NCI-H82 (cell line): ENCODE measurements around the gene ZNF618.

Experiments
- DNase-seq: peaks from one replicate; lab custom pipeline; 2025; lab: John Stamatoyannopoulos, UW

Gene ZNF618

DNA sequence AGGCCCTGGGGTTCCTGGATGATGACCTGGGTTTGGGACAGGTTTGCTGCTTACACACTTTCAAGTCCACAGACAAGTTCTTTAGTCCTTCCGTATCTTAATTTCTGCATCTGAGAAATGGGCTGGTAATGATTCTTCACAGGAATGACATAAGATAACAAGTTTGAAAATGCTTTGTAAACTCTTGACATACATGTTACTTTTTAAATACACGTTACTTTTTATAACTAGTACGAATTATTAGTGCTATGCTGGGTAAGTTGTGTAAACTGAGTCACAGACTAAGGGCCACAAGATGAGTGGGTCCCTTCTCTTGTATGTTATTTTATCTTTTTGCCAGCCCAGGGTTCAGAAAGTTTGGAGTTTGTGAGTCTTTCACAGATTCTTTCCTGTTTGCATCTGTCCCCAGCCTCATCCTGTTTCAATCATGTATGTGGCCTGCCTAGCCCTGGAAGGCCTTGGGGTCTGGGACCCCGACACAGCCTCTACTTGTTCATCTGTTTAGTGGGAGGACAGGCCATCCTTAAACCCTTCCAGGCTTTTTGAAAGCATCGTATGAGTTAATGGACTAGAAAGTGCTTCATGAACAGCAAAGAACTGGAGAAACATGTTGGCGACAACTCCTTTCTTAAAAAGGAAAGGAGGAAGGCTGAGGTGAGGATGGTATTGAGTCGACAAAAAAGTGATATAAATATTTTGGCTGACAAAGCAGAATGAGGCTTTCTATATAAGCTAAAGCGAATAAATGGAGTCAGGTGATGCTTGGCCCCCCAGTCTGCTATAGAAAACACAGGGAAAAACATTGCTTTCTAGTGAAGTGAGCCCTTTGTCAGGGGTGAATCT lies 9.3 kb downstream of the ZNF618 start:
- DNase-seq, result no peak

DNA sequence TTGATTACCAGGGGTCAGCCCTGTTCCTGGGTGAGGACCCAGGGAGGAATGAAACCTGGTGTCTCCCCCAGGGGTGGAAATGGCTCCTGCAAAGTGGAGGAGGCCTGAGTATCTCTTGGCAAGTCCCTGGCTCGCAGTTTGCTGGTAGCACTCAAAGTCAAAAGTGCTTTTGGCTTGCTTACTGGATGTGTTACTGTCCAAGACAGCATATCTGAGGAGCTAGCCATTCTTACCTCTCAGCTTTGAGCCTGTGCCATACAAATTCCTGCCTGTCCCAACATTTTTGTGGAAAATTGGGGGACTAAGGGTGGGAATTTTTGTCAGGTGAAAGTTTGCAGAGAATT lies 9.9 kb downstream of the ZNF618 start:
- no peak for DNase-seq

DNA sequence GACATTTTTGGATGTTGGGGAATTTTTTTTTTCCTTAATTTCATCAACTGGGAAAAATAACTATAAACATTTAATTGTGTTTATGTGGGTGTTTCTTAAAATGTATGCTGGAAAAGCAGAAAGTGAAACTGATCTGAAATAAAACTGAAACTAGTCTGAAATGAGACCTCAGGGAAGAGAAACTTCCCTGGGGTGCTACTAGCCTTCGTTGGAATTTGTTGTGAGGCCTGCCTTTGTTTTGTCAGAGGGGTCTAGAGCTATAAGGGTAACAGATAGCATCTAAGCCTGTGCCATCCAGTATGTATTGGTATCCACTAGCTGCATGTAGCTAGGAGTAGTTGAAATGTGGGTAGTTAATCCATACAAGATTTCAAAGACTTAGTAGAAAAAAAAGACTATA lies 10.4 kb downstream of the ZNF618 start:
- no peak for DNase-seq

DNA sequence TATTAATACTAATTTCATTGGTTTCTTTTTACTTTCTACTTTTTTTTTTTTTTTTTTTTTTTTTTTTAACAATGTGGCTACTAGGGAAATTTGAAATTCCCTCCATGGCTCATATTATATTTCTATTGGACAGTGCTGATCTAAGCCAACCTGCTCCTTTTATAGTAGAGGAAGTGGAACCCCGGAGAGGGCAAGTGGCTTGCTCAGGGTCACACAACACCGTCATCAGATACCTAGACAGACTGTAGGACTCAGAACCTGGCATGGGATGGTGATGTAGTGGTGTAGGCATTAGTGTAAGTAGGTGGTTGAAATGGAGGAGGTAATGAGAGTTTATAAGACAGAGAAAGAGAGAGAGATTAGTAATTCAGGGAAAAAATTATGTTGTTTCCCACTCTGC lies 10.8 kb downstream of the ZNF618 start:
- DNase-seq, result no peak

DNA sequence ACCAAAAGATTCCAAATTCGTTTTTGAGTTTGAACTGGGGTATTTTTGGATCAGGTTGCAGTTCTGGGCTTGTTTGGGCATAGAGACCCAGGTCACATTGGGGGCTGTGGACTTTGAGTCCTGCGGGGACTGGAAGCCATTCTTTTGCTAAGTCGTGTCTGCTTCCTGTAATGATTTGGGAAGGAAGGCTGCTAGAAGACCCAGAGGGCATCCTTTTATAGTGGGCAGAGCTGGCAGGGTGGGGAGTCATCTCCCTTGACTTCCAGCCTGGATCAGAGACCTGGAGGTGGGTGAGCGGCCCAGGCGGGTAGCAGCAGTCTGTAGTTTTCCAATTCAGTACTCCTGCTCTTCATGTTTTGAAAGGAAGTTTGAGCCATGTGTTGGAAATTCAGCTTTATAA lies 11.3 kb downstream of the ZNF618 start:
- no peak for DNase-seq

DNA sequence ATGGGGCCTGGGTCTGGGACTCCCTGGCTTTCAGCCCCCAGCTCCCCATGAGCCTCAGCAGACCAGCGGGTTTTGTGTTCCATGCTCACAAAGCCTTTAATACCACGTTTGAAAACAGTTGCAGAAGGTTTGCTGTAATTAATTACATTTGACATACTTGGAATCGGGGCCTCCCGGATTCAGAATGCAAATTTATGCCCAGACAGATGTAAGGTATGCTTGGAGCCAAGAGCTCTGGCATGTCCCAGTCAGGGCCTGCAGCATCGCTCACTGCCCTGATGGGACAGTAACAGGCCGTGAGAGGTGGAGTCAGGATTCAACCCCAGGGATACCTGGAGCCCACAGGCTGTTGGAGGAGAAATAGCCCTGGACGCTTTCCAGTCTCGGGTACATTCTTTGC lies 12.2 kb downstream of the ZNF618 start:
- DNase-seq, result no peak

DNA sequence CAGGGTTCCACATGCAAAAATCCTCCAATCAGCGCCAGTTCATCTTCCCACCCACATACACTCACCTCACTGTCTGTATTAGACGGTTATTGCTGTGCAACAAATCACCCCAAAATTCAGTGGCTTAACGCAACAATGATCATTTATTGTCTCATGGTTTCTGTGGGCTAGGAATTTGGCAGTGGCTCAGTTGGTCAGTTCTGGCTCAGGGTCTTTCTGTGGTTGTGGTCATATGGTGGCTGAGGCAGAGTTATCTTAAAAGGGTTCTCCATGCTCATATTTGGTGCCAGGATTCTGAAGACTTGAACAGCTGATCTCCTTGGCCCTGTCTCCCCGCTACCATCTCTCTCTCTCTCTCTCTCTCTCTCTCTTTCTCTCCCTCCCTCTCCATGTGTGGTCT lies 12.9 kb downstream of the ZNF618 start:
- no peak for DNase-seq

DNA sequence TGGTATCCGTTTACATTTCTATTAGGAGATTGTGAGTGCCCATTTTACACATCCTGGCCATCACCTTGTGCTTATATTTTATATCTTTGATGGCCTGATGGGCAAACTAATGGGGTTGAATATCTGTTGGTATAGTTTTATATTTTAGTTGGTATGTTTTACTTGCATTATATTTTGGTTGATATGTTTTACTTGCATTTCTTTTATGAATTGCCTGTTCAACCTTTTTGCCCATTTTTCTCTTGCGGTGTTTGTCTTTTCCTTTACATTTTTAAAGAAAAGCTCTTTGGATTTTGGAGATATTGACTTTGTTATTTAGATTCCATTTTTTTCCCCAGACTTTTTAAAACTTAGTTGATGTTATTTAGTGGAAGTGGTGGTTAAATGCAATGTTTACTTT lies 14.6 kb downstream of the ZNF618 start:
- no peak for DNase-seq

DNA sequence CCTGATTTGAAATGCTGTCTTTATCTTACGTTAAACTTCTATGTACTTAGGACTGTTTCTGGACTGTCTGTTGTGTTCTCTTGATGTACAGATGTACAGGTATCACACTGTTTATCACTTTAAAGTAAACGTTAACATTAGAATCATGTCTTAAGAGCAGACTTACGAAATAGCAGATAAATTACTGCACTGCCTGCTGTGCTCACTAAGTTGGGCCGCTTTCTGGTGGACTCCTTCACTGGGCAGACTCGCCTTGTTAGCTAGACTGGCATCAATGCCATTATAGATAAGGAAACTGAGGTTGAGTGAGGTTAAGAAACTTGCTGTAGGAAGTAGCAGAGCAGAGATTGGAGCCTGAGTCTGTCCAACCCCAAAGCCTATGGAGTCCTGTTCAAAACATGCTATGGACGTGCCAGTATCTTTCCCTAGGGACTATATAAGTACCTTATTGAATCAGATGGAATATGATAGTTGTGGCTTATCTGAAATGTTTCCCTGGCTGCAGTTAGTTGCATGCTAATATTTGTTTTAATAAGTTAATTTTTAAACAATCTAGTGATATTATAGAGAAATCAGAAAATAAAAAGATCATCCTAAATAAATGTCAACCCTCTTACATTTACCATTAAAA lies 16.9 kb downstream of the ZNF618 start:
- peak; percentile 18 for DNase-seq

DNA sequence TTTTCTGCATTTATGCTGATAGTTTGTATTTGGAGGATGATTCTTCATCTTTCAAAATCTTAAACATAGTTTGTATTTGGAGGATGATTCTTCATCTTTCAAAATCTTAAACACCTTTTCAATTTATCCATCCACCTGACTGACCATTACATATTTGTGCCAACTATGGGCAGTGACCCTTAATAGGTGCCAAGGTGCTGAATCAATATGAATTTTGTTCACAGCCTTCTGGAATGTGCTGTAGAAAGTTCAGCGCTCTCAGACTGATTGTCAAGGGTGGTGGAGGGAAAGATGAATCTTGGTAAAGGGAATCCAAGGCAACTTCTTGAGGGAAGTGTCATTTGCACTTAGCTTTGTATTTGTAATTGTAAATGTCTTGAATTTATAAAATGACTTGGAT lies 18.1 kb downstream of the ZNF618 start:
- no peak for DNase-seq

DNA sequence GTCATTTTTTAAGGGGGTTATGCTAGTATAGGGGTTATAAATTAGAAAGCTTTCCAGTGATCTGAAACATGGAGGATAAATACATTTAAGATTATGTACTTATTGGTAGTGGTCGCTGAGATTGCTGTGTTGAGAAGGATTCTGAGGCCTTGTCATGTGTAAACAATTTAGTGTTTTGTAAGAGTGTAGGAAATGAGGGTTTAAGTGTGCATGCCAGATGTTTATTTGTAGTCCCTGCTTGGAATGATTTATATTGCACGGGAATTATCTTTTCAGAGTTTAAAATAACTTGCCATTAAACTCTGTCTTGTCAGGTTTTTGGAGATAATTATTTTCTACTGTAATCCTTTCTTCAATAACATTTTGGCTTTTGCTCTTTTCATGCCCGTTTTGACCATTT lies 19.4 kb downstream of the ZNF618 start:
- no peak for DNase-seq

DNA sequence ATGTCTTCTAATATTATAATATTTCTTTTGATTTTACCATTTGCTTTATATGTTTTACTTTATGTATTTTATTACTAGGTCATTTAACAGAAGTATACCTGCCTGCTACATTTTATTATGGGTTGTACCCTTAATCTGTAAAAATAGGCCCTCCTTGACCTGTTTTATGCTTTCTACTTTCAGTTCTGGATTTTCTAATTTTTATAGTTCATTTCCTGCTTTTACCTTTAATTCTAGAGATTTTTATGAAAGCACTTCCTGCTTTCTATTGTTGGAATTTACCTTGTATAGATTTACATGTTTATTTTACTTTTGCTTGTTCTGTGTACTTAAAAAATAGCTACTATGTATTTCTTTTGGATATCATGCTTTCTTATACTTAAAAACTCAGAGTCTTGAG lies 20.6 kb downstream of the ZNF618 start:
- DNase-seq, result no peak

DNA sequence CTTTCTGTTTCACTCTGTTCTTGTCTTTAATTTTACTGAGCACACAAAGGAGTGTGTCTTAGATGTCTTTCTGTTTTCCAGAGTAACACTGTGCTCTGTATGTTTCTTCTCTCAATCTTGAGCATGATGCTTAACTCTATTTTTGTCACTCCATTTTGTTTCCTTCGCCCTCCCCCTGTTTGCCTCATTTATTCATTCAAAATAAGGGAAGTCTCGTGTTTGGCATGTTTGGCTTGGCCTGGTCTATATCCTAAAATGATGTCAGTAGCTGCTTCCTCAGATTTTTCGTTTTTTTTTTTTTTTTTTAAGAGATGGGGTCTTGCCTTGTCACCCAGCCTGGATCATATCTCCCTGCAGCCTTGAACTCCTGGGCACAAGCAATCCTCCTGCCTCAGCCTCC lies 22.0 kb downstream of the ZNF618 start:
- no peak for DNase-seq

DNA sequence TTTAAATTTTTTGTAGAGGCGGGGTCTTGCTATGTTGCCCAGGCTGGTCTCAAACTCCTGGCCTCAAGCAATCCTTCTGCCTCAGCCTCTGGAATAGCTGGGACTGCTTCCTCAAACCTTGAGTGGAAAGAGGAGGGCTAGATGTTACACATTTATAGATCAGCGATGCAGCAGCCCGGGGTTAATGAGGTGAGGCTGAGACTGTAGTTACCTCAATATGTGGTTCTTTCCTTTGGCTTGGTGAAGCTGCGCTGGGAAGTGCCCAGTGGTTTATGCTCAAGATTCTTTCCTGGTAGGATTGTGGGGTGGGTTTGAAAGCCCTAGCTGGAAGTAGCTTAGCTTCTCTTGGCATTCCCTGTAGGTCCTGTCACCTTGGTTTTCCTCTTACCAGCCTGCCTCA lies 22.5 kb downstream of the ZNF618 start:
- DNase-seq, result no peak

DNA sequence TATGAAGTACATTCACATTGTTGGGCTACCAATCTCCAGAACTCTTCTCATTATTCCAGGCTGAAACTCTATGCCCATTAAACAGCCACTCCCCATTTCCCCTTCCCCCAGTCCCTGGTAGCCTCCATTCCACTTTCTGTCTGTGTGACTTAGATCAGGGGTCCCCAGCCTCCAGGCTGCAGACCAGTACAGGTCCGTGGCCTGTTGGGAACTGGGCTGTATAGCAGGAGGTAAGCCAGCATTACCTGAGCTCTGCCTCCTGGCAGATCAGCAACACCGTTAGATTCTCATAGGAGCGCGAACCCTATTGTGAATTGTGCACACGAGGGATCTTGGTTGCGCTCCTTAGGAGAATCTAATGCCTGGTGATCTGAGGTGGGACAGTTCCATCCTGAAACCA lies 23.1 kb downstream of the ZNF618 start:
- no peak for DNase-seq

DNA sequence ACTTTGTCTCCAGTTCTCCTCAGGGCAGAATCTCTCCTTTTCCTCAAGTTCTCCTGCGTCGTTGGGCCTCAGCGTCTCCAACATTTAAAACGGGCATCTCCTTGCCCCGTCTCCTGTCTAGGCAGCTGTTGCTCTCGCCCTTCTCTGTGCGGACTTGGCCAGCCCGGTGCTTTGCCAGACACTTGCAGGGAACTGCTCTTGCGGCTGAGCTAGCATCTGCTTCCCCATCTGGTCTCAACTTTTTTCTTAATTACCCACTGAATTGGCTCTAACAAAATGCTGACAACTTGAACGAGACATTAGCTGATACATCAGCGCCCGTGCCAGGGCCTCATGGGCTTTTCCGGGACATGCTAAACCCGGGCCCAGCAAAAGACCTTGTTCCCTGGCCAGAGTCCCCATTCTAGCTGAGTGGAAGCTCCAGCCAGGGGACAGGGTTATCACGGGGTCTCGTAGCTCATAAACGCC lies 25.1 kb downstream of the ZNF618 start:
- DNase-seq, result peak; percentile 87

DNA sequence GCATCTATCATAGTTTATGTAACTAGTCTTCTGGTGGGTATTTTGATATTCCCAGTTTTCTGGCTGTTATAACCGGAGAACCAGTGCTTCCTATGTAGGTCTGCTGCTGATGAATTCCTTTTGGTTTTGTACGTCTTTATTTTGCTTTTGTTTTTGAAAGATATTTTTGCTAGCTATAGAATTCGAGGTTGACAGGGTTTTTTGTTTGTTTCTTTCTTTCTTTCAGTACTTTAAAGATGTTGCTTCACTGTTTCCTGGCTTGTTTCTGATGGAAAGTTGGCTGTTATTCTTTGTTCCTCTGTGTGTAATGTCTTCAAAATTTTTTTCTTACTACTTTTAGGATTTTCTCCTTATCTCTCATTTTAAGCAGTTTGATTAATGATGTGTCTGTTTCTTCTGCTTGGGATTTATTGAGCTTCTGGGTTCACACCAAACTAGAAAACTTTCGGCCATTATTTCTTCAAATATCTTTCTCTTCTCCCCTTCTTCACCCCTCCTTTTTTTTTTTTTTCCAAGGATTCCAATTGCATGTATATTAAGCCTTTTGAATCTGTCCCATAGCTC lies 27.5 kb downstream of the ZNF618 start:
- no peak for DNase-seq

DNA sequence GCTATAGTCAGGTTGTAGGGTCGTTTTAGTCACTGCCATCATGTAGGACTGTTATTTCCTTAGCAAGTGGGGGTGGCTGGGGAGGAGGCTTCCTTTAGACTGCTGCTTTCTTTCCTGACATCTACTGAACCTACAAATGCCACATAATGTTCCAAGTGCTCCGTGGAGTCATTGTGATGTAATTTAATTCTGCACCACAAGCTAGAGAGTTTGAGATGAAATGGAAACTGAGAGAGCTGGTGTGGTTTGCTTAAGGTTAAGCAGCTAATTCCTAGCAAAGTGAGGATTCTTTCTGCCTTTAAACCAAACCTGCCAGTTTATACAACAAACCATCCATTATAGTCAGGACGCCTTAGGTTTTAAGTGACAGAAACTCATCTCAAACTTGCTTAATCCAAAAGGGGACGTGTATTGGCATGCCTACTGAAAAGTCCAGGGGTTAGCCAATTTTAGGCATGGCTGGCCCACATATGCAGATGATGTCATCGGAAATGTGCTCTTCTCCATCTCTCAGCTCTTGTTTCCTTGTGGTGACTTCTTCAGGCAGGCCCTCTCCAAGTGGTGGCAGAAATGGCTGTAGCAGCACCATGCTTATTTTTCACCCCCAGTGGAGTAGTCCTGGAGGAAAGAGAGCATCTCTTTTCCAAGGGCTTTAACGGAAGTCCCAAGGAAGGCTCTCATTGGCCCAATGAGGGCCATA lies 30.5 kb downstream of the ZNF618 start:
- no peak for DNase-seq

DNA sequence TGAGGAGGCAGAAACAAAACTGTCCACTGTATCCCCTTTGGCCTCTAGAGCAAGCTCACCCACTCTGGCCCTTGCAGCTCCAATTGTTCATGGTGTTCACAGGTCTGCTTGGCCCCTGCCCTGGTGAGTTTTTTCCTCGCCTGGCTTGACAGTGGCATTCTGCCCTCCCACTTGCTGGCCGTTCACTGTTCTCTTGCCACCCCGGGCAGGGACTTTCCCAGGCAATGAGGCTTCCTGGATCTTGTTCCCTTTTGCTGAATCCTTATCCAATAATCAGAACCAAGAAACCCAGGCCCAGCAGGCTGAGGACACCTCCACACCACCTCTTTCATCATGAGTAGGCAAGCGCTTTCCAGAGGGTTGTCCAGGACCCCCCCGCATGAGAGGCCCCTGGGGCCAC lies 31.2 kb downstream of the ZNF618 start:
- no peak for DNase-seq

DNA sequence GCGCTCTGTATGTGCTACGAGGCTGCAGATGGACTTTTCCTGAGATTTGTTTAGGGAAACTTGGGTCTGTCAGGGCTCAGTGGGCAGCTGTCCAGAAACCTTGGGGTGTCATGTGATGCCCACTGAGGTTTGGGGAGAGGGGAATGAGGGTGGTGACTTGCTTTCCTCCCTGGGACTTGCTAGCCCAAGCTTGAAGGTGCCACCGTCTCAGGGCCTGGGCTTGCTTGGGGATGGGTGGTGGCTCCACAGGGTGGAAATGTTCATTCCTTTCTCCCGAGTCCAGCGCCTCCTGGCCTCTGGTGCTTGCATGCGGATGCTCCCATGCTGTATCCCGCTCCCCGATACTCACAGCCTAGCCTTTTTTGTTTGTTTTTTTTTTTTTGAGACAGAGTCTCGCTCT lies 33.3 kb downstream of the ZNF618 start:
- no peak for DNase-seq

DNA sequence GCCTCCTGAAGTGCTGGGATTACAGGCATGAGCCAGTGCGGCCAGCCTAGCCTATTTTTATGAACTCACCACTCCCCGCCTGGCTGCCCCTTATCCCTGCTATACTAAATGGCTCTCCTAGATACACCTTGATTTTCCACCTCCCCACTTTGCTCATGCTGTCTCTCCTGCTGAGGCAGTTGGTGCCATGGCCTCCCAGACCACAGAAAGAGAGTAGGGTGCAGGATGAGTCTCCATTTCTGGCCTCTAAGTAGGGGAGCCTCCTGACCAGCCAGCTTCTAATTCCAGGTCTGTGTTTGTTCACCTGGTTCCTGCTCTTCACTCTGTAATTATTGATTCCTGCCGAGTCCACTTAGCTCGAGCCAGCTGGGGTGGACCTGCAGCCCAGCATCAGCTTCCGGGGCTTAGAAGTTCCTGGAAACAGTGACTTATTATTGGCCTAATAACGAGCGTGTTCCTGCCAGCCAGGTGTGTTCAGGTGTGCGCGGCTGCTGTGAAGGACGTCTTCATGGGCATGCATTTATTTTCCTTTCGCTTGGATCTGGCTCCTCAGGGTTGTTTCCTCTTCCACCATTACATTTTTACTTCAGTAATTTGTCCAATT lies 34.0 kb downstream of the ZNF618 start:
- no peak for DNase-seq

DNA sequence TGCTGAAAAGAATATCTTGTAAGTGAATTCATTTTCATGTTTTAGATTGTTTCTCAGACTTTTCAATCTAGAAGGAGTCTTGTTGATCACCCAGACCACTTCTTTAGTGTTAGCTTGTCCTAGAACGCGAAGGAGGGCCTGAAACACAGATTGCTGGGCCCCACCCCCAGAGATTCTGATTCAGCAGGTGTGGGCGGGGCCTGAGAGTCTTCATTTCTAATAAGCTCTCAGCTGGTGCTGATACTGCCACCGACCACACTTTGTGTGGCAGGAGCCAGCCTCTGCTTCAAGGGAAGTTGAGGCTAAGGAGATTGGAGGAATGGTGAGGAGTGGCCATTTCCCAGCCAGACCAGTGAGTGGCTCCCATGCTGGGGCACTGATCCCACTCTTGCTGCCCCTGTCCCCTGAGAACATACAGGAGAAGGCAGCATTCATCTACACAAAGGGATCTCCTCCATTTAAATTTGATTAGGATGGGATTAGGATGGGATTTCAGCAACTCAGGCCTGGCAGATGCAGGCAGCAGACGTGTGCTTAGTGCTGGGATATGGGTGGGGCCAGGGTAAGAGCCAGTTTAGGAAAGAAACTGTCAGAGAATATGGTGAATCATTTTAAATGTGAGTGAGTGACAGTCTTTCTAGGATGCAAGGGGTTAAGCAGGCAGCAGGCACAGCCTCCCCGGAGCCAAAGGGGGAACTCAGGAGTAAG lies 35.9 kb downstream of the ZNF618 start:
- peak; percentile 98 for DNase-seq
